A549 (cell line): ENCODE results near the gene PTPRN2. TPM values are rescaled to one million over a fixed set of nuclear protein-coding genes. Genes with fewer than 3 reads are reported as not detected.

Experiments
- ATAC-seq, 2 experiments: fragments of 200-7000 bp in 1 of 2; fragments of >200 bp in 1 of 2; cut with Nextera tagmentation in 1 of 2; cut with Tn5 transposase in 1 of 2; 3 replicates each; pipeline versions ENCODE4 v1.8.0 to v1.9.1; 2018 to 2020; ENCODE audit warnings: mild to moderate bottlenecking in 1 of 2, moderate library complexity in 1 of 2
- CTCF ChIA-PET: fragments of 300-600 bp; sonication (Branson Sonifier 250); formaldehyde crosslinking; extraction: SDS; loops from one replicate; lab custom pipeline; 2021; ENCODE audit warnings: antibody characterized with exemption, inconsistent platforms; lab: Yijun Ruan, JAX
- POLR2A ChIA-PET: fragments of 350-600 bp; formaldehyde crosslinking; extraction: SDS; loops from one replicate; lab custom pipeline; 2021; ENCODE audit warnings: antibody characterized with exemption, inconsistent platforms; lab: Yijun Ruan, JAX
- DNase-seq, 2 experiments: peaks; one replicate each; pipeline versions ENCODE4 v3.0.0 to v3.0.0-alpha.2; 2011 to 2016; ENCODE audit warnings: low read depth in 1 of 2, low spot score in 1 of 2
- FAIRE-seq: peaks from 2 replicates; lab custom pipeline; 2011; peaks lifted over from hg19 to GRCh38; lab: Jason Lieb, UNC
- H3K27ac ChIP-seq, 2 experiments: fragments of >200 bp; sonication (Bioruptor Twin); formaldehyde crosslinking; 3 replicates each; pipeline ENCODE4 v1.5.1; 2016 to 2017
- H3K4me1 ChIP-seq: fragments of >200 bp; sonication (Bioruptor Twin); formaldehyde crosslinking; 3 replicates; pipeline ENCODE4 v1.6.1; 2016
- H3K4me2 ChIP-seq: fragments of >200 bp; sonication (Bioruptor Twin); formaldehyde crosslinking; 3 replicates; pipeline ENCODE4 v1.6.1; 2016
- H3K4me3 ChIP-seq: fragments of >200 bp; sonication (Bioruptor Twin); formaldehyde crosslinking; 3 replicates; pipeline ENCODE4 v1.5.1; 2016
- H3K9me3 ChIP-seq: fragments of >200 bp; sonication (Bioruptor Twin); formaldehyde crosslinking; 3 replicates; pipeline ENCODE4 v1.6.1; 2016
- ATOH8 ChIP-seq: fragments of 250-450 bp; sonication (Bioruptor Pico); IDR thresholded peaks from 2 replicates; pipeline ENCODE4 v1.5.0; 2020; ENCODE audit warnings: low read depth, mild to moderate bottlenecking, moderate library complexity
- CBX8 ChIP-seq: fragments of 200-600 bp; sonication (generic); IDR thresholded peaks from 2 replicates; pipeline ENCODE4 v1.6.1; 2016
- E2F6 ChIP-seq: IDR thresholded peaks from 2 replicates; pipeline ENCODE4 v1.6.1; 2012; ENCODE audit warnings: low read depth, borderline replicate concordance
- EHMT2 ChIP-seq: fragments of 200-600 bp; sonication (generic); IDR thresholded peaks from 2 replicates; pipeline ENCODE4 v1.6.1; 2016; ENCODE audit warnings: antibody characterized with exemption, low read depth, mild to moderate bottlenecking, moderate library complexity
- EP300 ChIP-seq, 2 experiments: fragments of >200 bp; sonication (Bioruptor Twin); formaldehyde crosslinking; IDR thresholded peaks; 2 replicates in 1 of 2; 3 replicates in 1 of 2; pipeline ENCODE4 v1.6.1; 2016 to 2017
- ESRRA ChIP-seq: fragments of 150-350 bp; IDR thresholded peaks from 2 replicates; pipeline ENCODE4 v1.6.1; 2014; ENCODE audit warnings: mild to moderate bottlenecking, low read length, borderline replicate concordance
- HDAC2 ChIP-seq: fragments of 200-600 bp; sonication (generic); IDR thresholded peaks from 2 replicates; pipeline ENCODE4 v1.6.1; 2016
- HOXA7 ChIP-seq: fragments of 250-450 bp; sonication (Bioruptor Pico); IDR thresholded peaks from 2 replicates; pipeline ENCODE4 v1.5.0; 2020; ENCODE audit warnings: mild to moderate bottlenecking, moderate library complexity
- HOXB5 ChIP-seq: fragments of 250-450 bp; sonication (Bioruptor Pico); IDR thresholded peaks from 2 replicates; pipeline ENCODE4 v1.5.0; 2020; ENCODE audit warnings: mild to moderate bottlenecking, moderate library complexity
- JUNB ChIP-seq: fragments of >200 bp; sonication (Bioruptor Twin); formaldehyde crosslinking; IDR thresholded peaks from 2 replicates; pipeline ENCODE4 v1.6.1; 2016
- KDM5A ChIP-seq: fragments of 200-600 bp; sonication (generic); IDR thresholded peaks from 2 replicates; pipeline ENCODE4 v1.6.1; 2016; ENCODE audit warnings: antibody characterized with exemption, mild to moderate bottlenecking
- MAFK ChIP-seq: fragments of 450-650 bp; IDR thresholded peaks from 2 replicates; pipeline ENCODE4 v1.6.1; 2014; ENCODE audit not compliant: partially characterized antibody
- MYC ChIP-seq: IDR thresholded peaks from 2 replicates; pipeline ENCODE4 v1.6.1; 2012; ENCODE audit warnings: mild to moderate bottlenecking, inconsistent platforms, low read length, improper control_type of control experiment, borderline replicate concordance
- USF2 ChIP-seq: fragments of 450-650 bp; IDR thresholded peaks from 2 replicates; pipeline ENCODE4 v1.6.1; 2014; ENCODE audit warnings: antibody characterized with exemption
- WGBS: methylation state at CpG from one replicate; pipeline ENCODE4 v1.1.6; 2017; ENCODE audit errors: missing lambda C conversion rate; 5-methylcytosine and 5-hydroxymethylcytosine counted together
- polyA plus RNA-seq, 4 experiments: library from polyadenylated mRNA; depleted of rRNA in 3 of 4; stranded (reverse); fragments of >200 nt; fragmentation: RNase III in 1 of 4; extraction: RNeasy Plus Mini Kit Qiagen cat#74134 plus additional on column Dnase treatment in 1 of 4; gene quantifications; 2 replicates in 3 of 4; 3 replicates in 1 of 4; pipeline ENCODE4 v1.2.3, GENCODE V29; 2011 to 2017

PTPRN2 gene
- polyA plus RNA-seq, 2 of the 4 experiments (the other 2 are of a cell fraction) = 0.41 to 1.2 TPM

- POLR2A ChIA-PET = no interaction called here
- no peaks in the 10 kb centered on the region for H3K9me3 ChIP-seq
Observed at GRCh38 chr7:157717211-157718174, 870.1 kb downstream of the PTPRN2 start.

DNA sequence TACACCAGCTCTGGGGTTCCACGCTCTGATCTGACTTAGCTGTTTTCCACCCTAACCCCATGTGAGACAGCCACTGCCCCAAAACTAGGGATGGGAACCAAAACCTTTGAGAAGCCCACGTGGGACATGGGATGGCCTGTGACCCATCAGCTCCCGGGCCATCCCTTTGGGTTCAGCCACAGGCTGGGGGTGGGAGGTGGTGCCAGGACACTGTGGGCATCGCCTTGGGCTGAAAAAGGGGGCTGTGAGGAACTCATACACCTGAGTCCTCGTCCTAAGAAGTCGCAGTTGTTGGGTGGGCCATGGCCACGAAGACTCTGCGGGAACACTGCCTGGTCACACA is 871.7 kb downstream of the PTPRN2 start:
- DNase-seq = no peak
- no peak for FAIRE-seq
- Histone ChIP-seq H3K27ac (no peak overlapping the region), H3K9me3 (no peaks in the 10 kb centered on the region), H3K4me3 (no peak overlapping the region), H3K4me2 (no peak overlapping the region), H3K4me1 (no peaks in the 10 kb centered on the region)
- 28% methylated on average over 4 of the region's 8 CpGs for WGBS
- POLR2A ChIA-PET = no interaction called here
- no peak for ATAC-seq
- TF ChIP-seq HOXA7 (CRISPR knock-in tag) (no peak), CBX8 (no peak), EP300 (IDR thresholded peaks at IDR 0.05) (no peak), MAFK (no peak), MYC (no peak)
- CTCF ChIA-PET = no interaction called here

More at GRCh38 chr7:157717211-157718174, 870.1 kb downstream of the PTPRN2 start:
- CTCF ChIA-PET = no interaction called here
- 53% methylated on average over 23 of the region's 31 CpGs for WGBS
- no peak overlapping the region for H3K27ac ChIP-seq
- no peaks in the 10 kb centered on the region for H3K4me1 ChIP-seq
- no peak for ATAC-seq
- no peak overlapping the region for H3K4me2 ChIP-seq
- no peak for TF ChIP-seq E2F6
- no peak for TF ChIP-seq JUNB
- TF ChIP-seq ATOH8 (CRISPR knock-in tag) = no peak
- H3K4me3 ChIP-seq = no peak overlapping the region
- FAIRE-seq = no peak
- no peak for DNase-seq

DNA sequence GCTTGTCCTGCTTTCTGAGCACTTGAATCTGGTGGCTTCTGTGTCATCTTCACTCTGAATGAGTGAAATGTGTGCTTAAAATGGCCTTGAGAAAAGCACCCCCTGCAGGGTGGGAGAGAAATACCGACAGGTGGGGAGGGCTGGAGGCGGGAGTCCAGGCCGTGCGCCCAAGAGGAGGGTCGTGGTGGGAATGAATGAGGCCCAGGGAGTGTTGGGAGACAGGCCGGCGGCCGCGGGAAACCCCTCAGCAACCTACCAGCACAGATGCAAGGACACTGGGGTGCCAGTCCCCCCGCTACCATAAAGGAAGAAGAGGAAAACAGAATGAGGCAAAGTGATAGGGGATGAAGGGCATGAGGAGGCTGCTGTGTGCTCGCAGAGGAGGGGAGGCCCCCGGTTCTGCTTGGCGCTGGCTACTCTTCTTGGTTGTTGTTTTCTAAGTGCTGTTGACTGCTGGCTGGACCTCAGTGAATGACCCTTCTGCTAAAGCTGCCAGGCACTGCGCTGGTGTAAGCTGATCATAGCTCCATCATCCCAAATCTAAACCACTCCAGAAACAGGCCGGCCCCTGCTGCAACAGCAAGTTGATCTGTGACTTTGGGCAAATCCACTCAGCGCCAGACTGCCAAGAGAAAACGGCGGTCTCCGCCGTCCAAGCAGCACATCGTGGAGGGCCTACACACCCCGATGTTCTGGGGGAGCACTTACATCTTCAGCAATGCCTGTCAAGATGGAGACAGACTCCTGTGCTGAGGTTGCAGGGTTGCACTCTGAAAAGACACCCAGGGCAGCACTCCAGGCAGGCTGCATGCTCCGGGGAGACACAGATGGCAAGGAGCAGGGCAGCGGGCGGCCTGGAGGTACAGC is 872.3 kb downstream of the PTPRN2 start:
- Histone ChIP-seq H3K4me2 (no peak overlapping the region), H3K9me3 (no peaks in the 10 kb centered on the region), H3K4me1 (no peaks in the 10 kb centered on the region), H3K27ac (no peak overlapping the region), H3K4me3 (no peak overlapping the region)
- POLR2A ChIA-PET = no interaction called here
- CTCF ChIA-PET = no interaction called here
- no peak for ATAC-seq
- no peak for FAIRE-seq
- WGBS = 42% methylated on average over 22 of the region's 25 CpGs
- DNase-seq = no peak
- TF ChIP-seq ATOH8 (CRISPR knock-in tag) (no peak), HDAC2 (no peak), MYC (no peak), EHMT2 (no peak), ESRRA (no peak), USF2 (no peak), HOXB5 (no peak), KDM5A (no peak)
- TF ChIP-seq, all 56 proteins: peak for 0
